Astrocyte (in vitro differentiated cells and primary cell): Measurements from ENCODE around the gene CNOT10. TPM values are rescaled to one million over a fixed set of nuclear protein-coding genes. Genes with fewer than 3 reads are reported as not detected.
A peak's percentile ranks its signal among the peaks of the same experiment; 100 is the strongest.

Experiments used
- DNase-seq: peaks from one replicate; pipeline ENCODE4 v3.0.0-alpha.2; 2010; ENCODE audit warnings: low read depth
- FAIRE-seq: peaks from 2 replicates; lab custom pipeline; 2011; peaks lifted over from hg19 to GRCh38; lab: Jason Lieb, UNC
- H2AFZ ChIP-seq: 2 replicates; pipeline ENCODE4 v1.6.0; 2012; ENCODE audit warnings: low read depth, low read length, inconsistent platforms
- H3K27ac ChIP-seq: 2 replicates; pipeline ENCODE4 v1.5.1; 2011; ENCODE audit warnings: low read depth, low read length, inconsistent platforms
- H3K27me3 ChIP-seq: 2 replicates; pipeline ENCODE4 v1.6.0; 2011; ENCODE audit warnings: low read length, inconsistent platforms; ENCODE audit not compliant: insufficient read depth
- H3K36me3 ChIP-seq: 2 replicates; pipeline ENCODE4 v1.5.1; 2011; ENCODE audit warnings: low read length, inconsistent platforms; ENCODE audit not compliant: insufficient read depth
- H3K4me1 ChIP-seq: 2 replicates; pipeline ENCODE4 v1.5.1; 2011; ENCODE audit warnings: low read length, inconsistent platforms; ENCODE audit not compliant: insufficient read depth
- H3K4me2 ChIP-seq: 2 replicates; pipeline ENCODE4 v1.6.0; 2012; ENCODE audit warnings: low read length, inconsistent platforms
- H3K4me3 ChIP-seq: 2 replicates; pipeline ENCODE4 v1.5.1; 2011; ENCODE audit warnings: low read depth, mild to moderate bottlenecking, low read length, inconsistent platforms; ENCODE audit not compliant: insufficient read depth
- H3K79me2 ChIP-seq: 2 replicates; pipeline ENCODE4 v1.6.0; 2012; ENCODE audit warnings: mild to moderate bottlenecking, low read length, inconsistent platforms; ENCODE audit not compliant: insufficient read depth
- H3K9ac ChIP-seq: 2 replicates; pipeline ENCODE4 v1.6.0; 2012; ENCODE audit warnings: mild to moderate bottlenecking, low read length, inconsistent platforms
- H3K9me3 ChIP-seq: 2 replicates; pipeline ENCODE4 v1.5.1; 2012; ENCODE audit warnings: low read depth, mild to moderate bottlenecking, low read length, inconsistent platforms; ENCODE audit not compliant: insufficient read depth
- H4K20me1 ChIP-seq: 2 replicates; pipeline ENCODE4 v1.6.0; 2012; ENCODE audit warnings: low read length, inconsistent platforms; ENCODE audit not compliant: insufficient read depth
- H3K27ac Mint-ChIP-seq: one replicate; pipeline ENCODE4 v1.8.0; 2021; ENCODE audit warnings: mild to moderate bottlenecking, mixed read lengths; ENCODE audit not compliant: unreplicated experiment
- H3K27me3 Mint-ChIP-seq: one replicate; pipeline ENCODE4 v1.8.0; 2021; ENCODE audit warnings: low read depth, mixed read lengths; ENCODE audit not compliant: unreplicated experiment
- H3K36me3 Mint-ChIP-seq: one replicate; pipeline ENCODE4 v1.8.0; 2021; ENCODE audit warnings: low read depth, mixed read lengths; ENCODE audit not compliant: unreplicated experiment
- H3K4me1 Mint-ChIP-seq: one replicate; pipeline ENCODE4 v1.8.0; 2021; ENCODE audit warnings: low read depth, mixed read lengths; ENCODE audit not compliant: unreplicated experiment
- H3K4me3 Mint-ChIP-seq: one replicate; pipeline ENCODE4 v1.8.0; 2021; ENCODE audit warnings: mild to moderate bottlenecking, moderate library complexity, mixed read lengths; ENCODE audit not compliant: unreplicated experiment
- H3K9me3 Mint-ChIP-seq: one replicate; pipeline ENCODE4 v1.8.0; 2021; ENCODE audit warnings: mild to moderate bottlenecking, mixed read lengths; ENCODE audit not compliant: unreplicated experiment
- CTCF ChIP-seq: IDR thresholded peaks from 2 replicates; pipeline ENCODE4 v1.5.1; 2011; ENCODE audit warnings: low read depth, mild to moderate bottlenecking, inconsistent platforms, low read length, moderate library complexity; ENCODE audit not compliant: insufficient read depth
- EZH2 ChIP-seq: IDR thresholded peaks from 2 replicates; pipeline ENCODE4 v1.6.1; 2012; ENCODE audit warnings: mild to moderate bottlenecking, low read length, inconsistent platforms; ENCODE audit not compliant: insufficient read depth
- total RNA-seq: library from RNA; stranded (reverse); gene quantifications from 2 replicates; pipeline ENCODE4 v1.2.1, GENCODE V29; 2021

The CNOT10 gene
- total RNA-seq, 1 donor from 2014 or later: 26.2 TPM

DNA sequence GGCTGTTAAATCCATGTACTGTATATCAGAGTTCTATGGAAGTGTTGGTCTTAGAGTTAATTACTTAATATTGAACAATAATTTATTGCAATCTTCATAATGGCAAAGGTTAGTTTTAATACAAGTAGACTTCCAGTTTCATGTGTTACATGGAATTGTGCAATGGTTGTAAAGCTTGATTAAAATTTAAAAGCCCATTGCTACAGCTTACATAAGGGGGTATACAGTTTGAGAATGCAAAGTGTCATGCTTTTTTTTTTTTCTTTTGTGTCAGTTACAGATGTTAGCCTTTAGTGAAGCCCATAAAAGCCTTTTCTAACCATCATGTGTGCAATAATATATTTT lies 22.0 kb downstream of the CNOT10 start:
- H3K27ac ChIP-seq: no peak overlapping the region
- H3K36me3 ChIP-seq: peaks cover 2% of the 10 kb centered on the region
- no peak overlapping the region for H3K4me3 Mint-ChIP-seq
- H3K4me3 ChIP-seq: no peak overlapping the region
- H3K9me3 ChIP-seq: no peaks in the 10 kb centered on the region
- DNase-seq (no peak), FAIRE-seq (no peak)
- H3K4me2 ChIP-seq: no peak overlapping the region
- no peaks in the 10 kb centered on the region for H3K27me3 ChIP-seq
- TF ChIP-seq CTCF (no peak), EZH2 (no peak)
- peaks cover 5% of the 10 kb centered on the region for H3K36me3 Mint-ChIP-seq
- peaks cover 2% of the 10 kb centered on the region for H3K79me2 ChIP-seq
- H3K9ac ChIP-seq: no peak overlapping the region
- H2AFZ ChIP-seq: no peak overlapping the region
- no peaks in the 10 kb centered on the region for H3K4me1 ChIP-seq
- H3K27me3 Mint-ChIP-seq: no peaks in the 10 kb centered on the region
- no peaks in the 10 kb centered on the region for H3K9me3 Mint-ChIP-seq
- peaks cover 9% of the 10 kb centered on the region for H3K4me1 Mint-ChIP-seq
- H4K20me1 ChIP-seq: peaks cover 5% of the 10 kb centered on the region
- H3K27ac Mint-ChIP-seq: no peak overlapping the region

DNA sequence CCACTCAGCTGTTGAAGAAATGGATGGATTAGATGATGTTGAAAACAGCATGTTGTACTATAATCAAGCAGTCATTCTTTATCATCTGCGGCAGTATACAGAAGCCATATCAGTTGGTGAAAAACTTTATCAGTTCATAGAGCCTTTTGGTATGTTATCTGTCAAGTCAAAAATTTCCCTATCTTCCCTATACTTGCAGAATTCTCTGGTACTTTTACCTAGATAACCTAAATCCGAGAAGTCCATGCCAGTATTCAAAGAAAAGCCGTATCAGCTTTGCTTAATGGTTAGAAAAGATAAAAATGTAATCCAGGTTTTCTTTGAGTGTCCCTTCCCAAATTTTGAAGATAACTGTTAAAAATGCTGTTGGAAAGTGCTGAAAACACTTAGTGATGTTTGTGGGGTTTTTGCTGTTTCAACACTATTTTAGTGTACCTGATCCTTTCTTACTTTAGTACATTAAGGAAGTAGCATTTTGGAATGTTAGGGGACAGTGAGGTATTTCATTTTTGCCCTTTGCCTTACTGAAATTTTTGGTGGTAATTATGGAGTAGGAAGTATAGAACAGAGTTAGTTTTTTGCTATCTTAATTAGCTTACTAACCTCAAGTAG lies 23.8 kb downstream of the CNOT10 start:
- no peak overlapping the region for H3K9ac ChIP-seq
- Mint-ChIP-seq H3K4me1 (peaks cover 5% of the 10 kb centered on the region), H3K4me3 (no peak overlapping the region), H3K27me3 (no peaks in the 10 kb centered on the region), H3K9me3 (no peaks in the 10 kb centered on the region), H3K36me3 (peaks cover 9% of the 10 kb centered on the region), H3K27ac (no peak overlapping the region)
- H4K20me1 ChIP-seq: peaks cover 5% of the 10 kb centered on the region
- H3K4me2 ChIP-seq: no peak overlapping the region
- TF ChIP-seq EZH2 (no peak), CTCF (no peak)
- no peak overlapping the region for H3K4me3 ChIP-seq
- peaks cover 4% of the 10 kb centered on the region for H3K36me3 ChIP-seq
- no peaks in the 10 kb centered on the region for H3K9me3 ChIP-seq
- H3K27ac ChIP-seq: no peak overlapping the region
- no peak overlapping the region for H2AFZ ChIP-seq
- no peak for FAIRE-seq
- no peaks in the 10 kb centered on the region for H3K27me3 ChIP-seq
- no peaks in the 10 kb centered on the region for H3K79me2 ChIP-seq
- H3K4me1 ChIP-seq: no peaks in the 10 kb centered on the region
- DNase-seq: no peak

- Histone ChIP-seq H2AFZ (no peak overlapping the region), H3K4me1 (no peaks in the 10 kb centered on the region), H3K4me3 (no peak overlapping the region), H3K36me3 (peaks cover 4% of the 10 kb centered on the region), H3K27ac (no peak overlapping the region), H3K9ac (no peak overlapping the region), H3K9me3 (no peaks in the 10 kb centered on the region), H4K20me1 (peaks cover 5% of the 10 kb centered on the region), H3K79me2 (no peaks in the 10 kb centered on the region), H3K27me3 (no peaks in the 10 kb centered on the region), H3K4me2 (no peak overlapping the region)
- Mint-ChIP-seq H3K4me1 (peaks cover 5% of the 10 kb centered on the region), H3K4me3 (no peak overlapping the region), H3K27ac (peak overlapping the region; percentile 18), H3K27me3 (no peaks in the 10 kb centered on the region), H3K9me3 (no peaks in the 10 kb centered on the region), H3K36me3 (peaks cover 9% of the 10 kb centered on the region)
- FAIRE-seq: no peak
- no peak for DNase-seq
- TF ChIP-seq CTCF (no peak), EZH2 (no peak)
Observed at GRCh38 chr3:32709346-32709745, 24.4 kb downstream of the CNOT10 start.
